GM21825 (cell line): ENCODE data around the gene ZNF611.
"Not testable (repeated sequence)": the region's sequence is repeated elsewhere in the genome, so short reads cannot be mapped to it uniquely, and the experiment has no call there.

Experiments used
- ATAC-seq: cut with Tn5 transposase; IDR thresholded peaks from one replicate; pipeline ENCODE4 v1.9.1; 2021; ENCODE audit warnings: mild to moderate bottlenecking, moderate library complexity; ENCODE audit not compliant: unreplicated experiment

The ZNF611 gene

DNA sequence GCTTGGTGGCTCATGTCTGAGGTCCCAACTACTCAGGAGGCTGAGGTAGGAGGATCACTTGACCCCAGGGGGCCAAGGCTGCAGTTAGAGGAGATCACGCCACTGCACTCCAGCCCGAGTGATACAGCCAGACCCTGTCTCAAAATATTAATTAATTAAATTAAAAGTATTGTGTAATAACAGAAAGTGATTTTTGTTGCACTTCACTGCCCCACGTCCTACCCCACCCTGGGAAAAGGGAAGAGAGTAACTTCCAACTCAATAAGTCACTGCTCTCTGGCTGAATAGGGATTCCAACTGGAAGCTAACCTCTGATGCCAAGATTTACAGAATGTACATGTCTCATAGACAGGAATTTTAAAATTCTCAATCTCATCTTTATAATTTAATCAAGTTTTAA is 47.2 kb downstream of the ZNF611 start:
- ATAC-seq: no peak

DNA sequence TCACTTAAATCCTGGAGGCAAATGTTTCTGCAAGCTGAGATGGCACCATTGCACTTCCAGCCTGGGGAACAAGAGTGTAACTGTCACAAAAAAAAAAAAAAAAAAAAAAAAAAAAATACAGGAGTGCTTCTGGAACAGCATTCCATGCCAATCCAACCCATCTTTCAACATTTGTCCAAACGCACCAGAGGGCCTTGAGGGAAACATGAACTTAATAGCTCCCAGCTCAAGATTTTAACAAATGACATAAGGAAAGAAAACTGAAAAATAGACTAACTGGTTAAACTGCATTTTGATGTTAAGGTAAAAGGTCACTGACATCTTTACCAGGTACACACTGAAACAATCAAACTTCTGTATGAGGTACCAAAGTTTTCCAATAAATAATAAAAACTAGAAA is 49.0 kb downstream of the ZNF611 start:
- no peak for ATAC-seq

DNA sequence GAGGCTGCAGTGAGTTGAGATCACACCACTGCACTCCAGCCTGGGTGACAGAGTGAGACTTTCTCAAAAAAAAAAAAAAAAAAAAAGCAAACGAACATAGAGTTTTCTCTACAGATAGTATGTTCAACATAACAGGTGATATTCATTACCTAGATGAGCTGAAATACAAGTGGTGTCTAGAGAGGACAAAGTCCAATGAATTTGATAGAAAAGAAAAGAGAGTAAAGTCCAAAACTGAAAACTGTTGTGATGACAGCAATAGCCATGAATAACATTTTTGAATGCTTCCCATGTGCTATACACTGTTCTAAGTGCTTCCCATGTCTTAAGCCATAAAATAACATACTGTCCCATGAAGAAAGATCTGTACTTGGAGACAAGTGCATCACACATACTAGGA is 53.6 kb downstream of the ZNF611 start:
- not testable (repeated sequence) for ATAC-seq

DNA sequence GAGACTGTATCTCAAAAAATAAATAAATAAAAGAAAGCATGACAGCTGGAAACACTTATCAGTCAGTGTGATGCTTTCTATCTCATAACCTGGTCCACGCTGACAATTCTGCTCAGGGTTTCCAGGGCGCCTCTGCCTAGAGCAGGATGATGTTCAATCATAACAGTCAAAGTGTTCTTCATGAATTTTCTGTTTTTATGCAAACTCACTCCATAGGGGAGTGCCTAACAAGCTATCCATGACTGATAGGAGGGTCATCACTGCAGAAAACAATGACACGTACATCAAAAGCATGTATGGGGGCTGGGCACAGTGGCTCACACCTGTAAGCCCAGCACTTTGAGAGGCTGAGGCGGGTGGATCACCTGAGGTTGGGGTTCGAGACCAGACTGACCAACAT is 55.2 kb downstream of the ZNF611 start:
- no peak for ATAC-seq

DNA sequence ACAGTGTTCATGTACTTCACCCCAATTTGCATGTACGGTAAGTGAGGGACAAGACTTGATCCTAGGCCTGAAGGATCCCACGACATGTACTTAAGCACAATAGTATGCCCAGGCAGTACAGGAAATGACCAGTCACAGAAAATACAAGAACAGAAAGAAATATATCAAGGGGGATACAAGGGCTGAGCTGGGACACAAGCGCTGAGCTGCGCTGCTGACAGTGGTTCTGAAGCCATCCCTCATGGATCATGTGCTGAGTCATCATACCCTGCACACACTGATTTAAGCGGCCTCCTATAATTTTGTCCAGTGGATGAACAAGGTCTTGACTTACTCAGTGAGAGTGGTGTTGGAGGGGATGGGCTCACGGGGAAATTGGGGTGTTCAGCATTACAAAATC is 59.6 kb downstream of the ZNF611 start:
- ATAC-seq: not testable (repeated sequence)

DNA sequence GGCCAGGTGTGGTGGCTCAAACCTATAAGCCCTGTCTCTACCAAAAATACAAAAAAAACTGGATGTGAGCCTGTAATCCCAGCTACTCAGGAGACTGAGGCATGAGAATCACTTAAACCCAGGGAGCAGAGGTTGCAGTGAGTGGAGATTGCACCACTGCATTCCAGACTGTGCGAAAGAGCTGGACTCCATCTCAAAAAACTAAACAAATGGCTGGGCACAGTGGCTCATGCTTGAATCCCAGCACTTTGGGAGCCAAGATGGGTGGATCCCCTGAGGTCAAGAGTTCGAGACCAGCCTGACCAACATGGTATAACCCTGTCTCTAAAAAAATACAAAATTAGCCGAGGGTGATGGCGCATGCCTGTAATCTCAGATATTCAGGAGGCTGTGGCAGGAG is 61.8 kb downstream of the ZNF611 start:
- no peak for ATAC-seq

DNA sequence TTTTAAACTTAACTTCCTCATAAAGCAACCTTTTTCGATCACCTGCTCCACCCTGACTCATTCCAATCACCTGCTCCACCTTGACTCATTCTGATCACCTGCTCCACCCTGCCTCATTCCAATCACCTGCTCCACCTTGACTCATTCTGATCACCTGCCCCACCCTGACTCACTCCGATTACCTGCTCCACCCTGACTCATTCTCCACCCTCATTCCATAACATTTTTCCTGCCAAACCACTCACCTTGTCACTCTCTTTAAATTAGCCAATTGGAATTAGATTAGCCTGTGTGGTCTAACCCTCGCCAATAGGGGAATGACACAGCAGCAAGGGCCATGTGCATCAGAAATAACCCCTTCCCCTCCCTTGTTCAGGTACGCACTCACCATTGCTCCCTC is 64.8 kb downstream of the ZNF611 start:
- no peak for ATAC-seq

DNA sequence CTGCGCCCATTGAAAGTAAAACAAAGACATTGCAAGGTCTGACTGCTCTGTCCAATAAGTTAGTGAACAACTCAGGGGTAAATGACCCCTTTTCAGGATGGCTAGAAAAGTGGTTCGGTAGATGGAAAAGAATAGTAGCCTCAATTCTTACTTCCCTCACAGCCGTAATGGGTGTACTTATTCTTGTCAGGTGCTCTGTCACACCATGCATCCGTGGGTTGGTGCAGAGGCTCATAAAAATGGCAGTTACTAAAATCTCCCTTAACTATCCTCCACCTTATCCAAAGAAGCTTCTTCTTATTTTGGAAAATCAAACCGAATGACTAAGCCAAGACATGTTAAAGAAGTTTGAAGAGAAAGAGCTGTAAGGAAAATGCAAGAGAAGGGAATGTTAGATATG is 65.3 kb downstream of the ZNF611 start:
- no peak for ATAC-seq

DNA sequence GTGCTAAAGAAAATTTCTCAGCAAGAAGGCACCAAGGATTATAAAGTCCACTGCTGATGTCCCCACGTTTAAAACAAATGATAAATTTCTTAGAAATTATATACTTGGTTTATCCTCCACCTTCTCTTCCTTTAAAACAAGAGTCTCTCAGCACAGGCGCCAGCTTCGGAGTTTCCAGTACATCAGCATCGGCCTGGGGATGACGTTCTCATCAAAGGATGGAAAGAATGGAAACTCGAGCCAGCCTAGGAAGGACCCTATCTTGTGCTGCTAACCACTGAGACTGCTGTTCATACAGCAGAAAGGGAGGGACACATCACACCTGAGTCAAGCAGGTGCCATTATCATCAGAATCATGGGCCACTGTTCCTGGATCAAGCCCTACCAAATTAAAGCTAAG is 66.9 kb downstream of the ZNF611 start:
- no peak for ATAC-seq

DNA sequence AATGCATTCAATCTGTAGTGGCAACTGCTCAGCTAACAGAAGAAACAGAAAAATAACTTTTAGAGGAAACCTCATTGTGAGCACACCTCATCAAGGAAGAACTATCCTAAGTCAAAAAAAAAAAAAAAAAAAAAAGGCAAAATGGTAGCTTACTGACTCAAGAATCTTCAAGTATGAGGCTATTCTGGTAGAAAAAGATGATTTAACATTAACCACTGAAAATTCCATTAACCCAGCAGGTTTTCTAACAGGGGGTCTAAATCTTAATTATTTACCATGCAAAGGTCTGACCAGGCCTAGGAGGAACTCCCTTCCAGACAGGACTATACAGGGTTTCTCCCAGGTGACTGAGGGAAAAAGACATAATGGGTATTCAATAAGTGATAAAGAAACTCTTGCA is 68.3 kb downstream of the ZNF611 start:
- ATAC-seq: no peak

DNA sequence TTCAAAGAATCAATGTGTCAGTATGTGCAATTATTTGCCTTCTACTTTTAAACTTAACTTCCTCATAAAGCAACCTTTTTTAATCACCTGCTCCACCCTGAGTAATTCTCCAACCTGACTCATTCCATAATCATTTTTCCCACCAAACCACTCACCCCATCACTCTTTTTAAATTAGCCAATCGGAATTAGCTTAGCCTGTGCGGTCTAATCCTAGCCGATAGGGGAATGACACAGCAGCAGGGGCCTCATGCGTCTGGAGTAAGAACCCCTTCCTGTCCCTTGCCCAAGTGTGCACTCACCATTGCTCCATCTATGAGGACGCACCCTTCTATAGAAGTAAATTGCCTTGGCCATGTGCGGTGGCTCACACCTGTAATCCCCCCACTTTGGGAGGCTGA is 69.3 kb downstream of the ZNF611 start:
- ATAC-seq: no peak

DNA sequence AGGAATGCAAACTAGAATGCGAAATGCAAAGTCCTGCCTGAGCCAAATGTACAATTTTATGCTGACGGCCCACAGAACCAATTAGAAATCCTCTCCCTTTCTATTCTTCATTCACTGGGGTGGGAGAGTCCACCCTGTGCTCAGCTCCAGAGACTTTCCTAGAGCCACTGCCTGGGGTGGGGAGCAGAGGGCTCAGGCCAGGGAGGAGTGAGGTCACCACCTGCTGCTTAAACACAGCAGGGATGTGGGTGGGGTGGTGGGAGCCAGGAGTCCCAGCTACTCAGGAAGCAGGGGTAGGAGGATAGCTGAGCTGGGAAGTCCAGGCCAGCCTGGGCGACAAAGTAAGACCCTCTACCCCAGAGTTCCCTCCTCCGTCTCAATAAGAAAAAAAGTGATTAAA is 69.8 kb downstream of the ZNF611 start:
- no peak for ATAC-seq

DNA sequence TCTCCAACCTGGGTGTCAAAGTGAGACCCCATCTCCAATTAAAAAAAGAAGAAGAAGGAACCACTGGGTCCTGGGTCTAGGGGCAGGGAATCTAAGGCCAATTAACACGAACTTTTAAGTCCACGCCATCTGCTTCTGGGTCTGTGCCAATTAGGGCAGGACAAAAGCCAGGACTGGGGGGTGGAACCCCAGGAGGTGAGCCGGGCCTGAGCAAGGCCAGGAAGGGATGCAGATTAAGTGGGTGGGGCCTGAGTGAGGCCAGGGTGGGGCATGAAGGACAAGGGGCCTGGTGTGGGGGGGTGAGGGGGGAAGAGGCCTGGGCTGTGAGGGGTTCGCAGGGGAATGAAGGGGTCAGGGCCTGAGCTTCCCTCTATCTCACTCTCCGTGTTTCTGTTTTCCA is 70.4 kb downstream of the ZNF611 start:
- no peak for ATAC-seq

DNA sequence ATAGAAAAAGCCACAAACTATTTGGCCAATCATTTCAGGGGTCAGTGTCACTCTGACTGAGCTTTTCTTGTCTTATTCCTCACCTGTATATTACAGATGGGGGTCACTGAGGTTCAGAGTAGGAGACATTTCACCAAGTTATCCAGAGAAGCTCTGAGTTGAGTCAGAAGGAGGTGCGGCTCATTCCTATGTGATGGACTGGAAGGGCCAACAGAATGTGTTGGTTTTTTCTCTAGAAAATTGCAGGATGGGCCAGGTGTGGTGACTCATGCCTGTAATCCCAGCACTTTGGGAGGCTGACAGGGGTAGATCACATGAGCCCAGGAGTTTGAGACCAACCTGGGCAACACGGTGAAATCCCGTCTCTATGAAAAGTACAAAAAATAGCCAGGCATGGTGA is 72.2 kb downstream of the ZNF611 start:
- no peak for ATAC-seq

DNA sequence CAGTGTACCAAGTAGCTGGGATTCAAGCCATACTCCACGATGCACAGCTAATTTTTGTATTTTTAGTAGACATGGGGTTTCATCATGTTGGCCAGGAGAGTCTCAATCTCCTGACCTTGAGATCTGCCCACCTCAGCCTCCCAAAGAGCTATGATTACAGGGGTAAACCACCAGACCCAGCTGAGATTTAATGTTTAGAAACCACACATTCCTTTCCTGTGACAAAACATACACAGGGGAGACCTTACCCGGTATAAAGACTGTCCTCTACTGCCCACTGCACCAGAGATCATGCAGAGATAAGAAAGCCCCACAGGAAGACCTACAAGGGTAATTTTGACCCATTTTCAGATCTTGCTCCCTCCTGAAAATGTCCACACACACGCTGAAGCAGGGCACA is 73.9 kb downstream of the ZNF611 start:
- ATAC-seq: no peak

DNA sequence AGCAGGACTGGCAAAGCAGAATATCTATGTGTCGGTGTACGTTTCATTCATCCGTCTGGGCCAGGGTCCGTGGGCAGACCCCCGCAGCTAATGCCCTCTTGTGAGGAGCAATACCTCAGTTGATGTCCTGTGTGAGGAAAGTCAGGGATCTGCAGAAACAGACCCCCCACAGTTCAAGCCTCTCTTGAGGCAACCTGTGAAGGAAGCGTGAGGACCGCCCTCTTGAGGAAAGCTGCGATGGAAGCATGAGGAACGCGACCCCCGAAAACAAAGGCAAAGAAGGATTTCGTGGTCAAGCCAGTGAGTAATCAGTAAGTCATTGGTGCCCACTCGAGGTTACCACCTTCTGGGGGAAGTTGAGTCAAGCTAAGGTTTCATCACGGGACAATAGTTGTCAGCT is 75.8 kb downstream of the ZNF611 start:
- no peak for ATAC-seq

DNA sequence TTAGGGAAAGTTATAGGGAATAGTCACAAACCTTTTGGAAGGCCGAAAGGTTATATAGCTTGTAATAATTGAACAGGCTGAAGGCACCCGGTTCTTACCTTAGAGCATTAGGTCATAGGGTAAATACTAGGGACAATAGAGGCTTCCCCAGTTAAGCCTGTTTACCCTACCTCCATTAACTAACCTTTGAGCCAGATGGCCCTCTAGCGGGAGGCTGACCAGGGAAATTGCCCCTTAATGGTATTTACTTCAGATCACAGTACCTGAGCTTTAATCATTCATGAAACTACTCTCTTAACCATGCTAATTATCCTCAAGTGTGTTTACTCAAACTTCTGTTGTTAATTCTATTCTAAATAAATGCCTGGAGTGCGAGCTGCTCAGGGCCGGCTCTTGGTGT is 76.2 kb downstream of the ZNF611 start:
- no peak for ATAC-seq

DNA sequence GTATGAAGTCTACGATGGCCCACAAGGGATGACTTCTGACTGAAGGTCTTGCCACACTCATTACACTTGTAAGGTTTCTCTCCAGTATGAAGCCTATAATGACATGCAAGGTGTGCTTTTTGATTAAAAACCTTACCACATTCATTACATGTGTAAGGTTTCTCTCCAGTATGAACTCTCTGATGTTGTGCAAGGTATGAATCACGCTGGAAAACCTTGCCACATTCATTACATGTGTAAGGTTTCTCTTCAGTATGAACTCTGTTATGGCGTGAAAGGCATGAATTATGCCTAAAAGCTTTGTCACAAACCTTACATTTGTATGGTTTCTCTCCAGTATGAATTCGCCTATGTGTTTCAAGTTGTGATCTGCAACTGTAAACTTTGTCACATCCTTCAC is 81.7 kb downstream of the ZNF611 start:
- ATAC-seq: no peak
